Calu3 (cell line): ENCODE results near the gene CUEDC1. TPM values are rescaled to one million over a fixed set of nuclear protein-coding genes. Genes with fewer than 3 reads are reported as not detected.

ENCODE experiments used
- BruUV-seq: library from RNA; stranded (reverse); fragments of 400-500 nt; replicated peaks from 2 replicates; lab custom pipeline; 2021; lab: Mats Ljungman, UMichigan
- CTCF ChIA-PET: fragments of 300-600 bp; sonication (Branson Sonifier 250); formaldehyde crosslinking; loops from one replicate; lab custom pipeline; 2022; ENCODE audit warnings: antibody characterized with exemption; lab: Charles Lee
- DNase-seq: peaks from one replicate; pipeline ENCODE4 v3.0.0; 2022
- H3K27ac Mint-ChIP-seq: one replicate; pipeline ENCODE4 v1.8.0; 2022; ENCODE audit warnings: mixed read lengths; ENCODE audit not compliant: unreplicated experiment
- H3K27me3 Mint-ChIP-seq: one replicate; pipeline ENCODE4 v1.8.0; 2022; ENCODE audit warnings: mixed read lengths; ENCODE audit not compliant: unreplicated experiment
- H3K36me3 Mint-ChIP-seq: one replicate; pipeline ENCODE4 v1.8.0; 2022; ENCODE audit warnings: mild to moderate bottlenecking, moderate library complexity, mixed read lengths; ENCODE audit not compliant: insufficient read depth, unreplicated experiment
- H3K4me1 Mint-ChIP-seq: one replicate; pipeline ENCODE4 v1.8.0; 2022; ENCODE audit warnings: mild to moderate bottlenecking, low read depth, mixed read lengths; ENCODE audit not compliant: unreplicated experiment
- H3K4me3 Mint-ChIP-seq: one replicate; pipeline ENCODE4 v1.8.0; 2022; ENCODE audit warnings: mild to moderate bottlenecking, low read depth, moderate library complexity, mixed read lengths; ENCODE audit not compliant: unreplicated experiment
- H3K9me3 Mint-ChIP-seq: one replicate; pipeline ENCODE4 v1.8.0; 2022; ENCODE audit warnings: low read depth, mixed read lengths; ENCODE audit not compliant: unreplicated experiment
- CTCF ChIP-seq: fragments of 200-600 bp; IDR thresholded peaks from one replicate; pipeline ENCODE4 v1.8.0; 2022; ENCODE audit warnings: antibody characterized with exemption; ENCODE audit not compliant: unreplicated experiment
- intact Hi-C: fragments of 100-400 bp; cut with micrococcal nuclease; formaldehyde crosslinking; loops from one replicate; pipeline ENCODE4 v1.10.0; 2022; ENCODE audit not compliant: unreplicated experiment
- total RNA-seq: library from RNA; stranded (reverse); gene quantifications from 2 replicates; pipeline ENCODE4 v1.2.3, GENCODE V29; 2022

CUEDC1 gene
- total RNA-seq, 1 experiment from 2014 or later, result 30.9 TPM

GRCh38 chr17:57861790-57862693 is 93.2 kb downstream of the CUEDC1 start:
- no peak for TF ChIP-seq CTCF
- peak; percentile 41 for DNase-seq
- H3K4me1 Mint-ChIP-seq, result no peaks in the 10 kb centered on the region
- no TSS peak for BruUV-seq
- H3K36me3 Mint-ChIP-seq, result peaks cover 37% of the 10 kb centered on the region
- CTCF ChIA-PET, result interaction anchor here (1.2 to 3.1 kb wide), 3 partner anchors 41 to 138 kb away, joined by 4 to 17 read pairs (median 4); no protein-coding TSS in a partner anchor
- intact Hi-C loops, result no loop called here
- no peak overlapping the region for H3K27ac Mint-ChIP-seq
- no peaks in the 10 kb centered on the region for H3K9me3 Mint-ChIP-seq
- peak overlapping the region; percentile 73 for H3K4me3 Mint-ChIP-seq
- no peaks in the 10 kb centered on the region for H3K27me3 Mint-ChIP-seq

GRCh38 chr17:57861000-57861789 is 94.0 kb downstream of the CUEDC1 start:
- no peaks in the 10 kb centered on the region for H3K4me1 Mint-ChIP-seq
- peaks cover 34% of the 10 kb centered on the region for H3K36me3 Mint-ChIP-seq
- DNase-seq, result peak; percentile 53
- no TSS peak for BruUV-seq
- no peaks in the 10 kb centered on the region for H3K27me3 Mint-ChIP-seq
- peak overlapping the region; percentile 73 for H3K4me3 Mint-ChIP-seq
- H3K27ac Mint-ChIP-seq, result peak overlapping the region; percentile 71
- intact Hi-C loops, result no loop called here
- CTCF ChIA-PET, result interaction anchor here (0.9 to 3.1 kb wide), 7 partner anchors 14 to 251 kb away, joined by 3 to 17 read pairs (median 4); no protein-coding TSS in a partner anchor
- TF ChIP-seq CTCF, result no peak
- H3K9me3 Mint-ChIP-seq, result no peaks in the 10 kb centered on the region

GRCh38 chr17:57860414-57860999 is 94.7 kb downstream of the CUEDC1 start:
- Mint-ChIP-seq H3K9me3 (no peaks in the 10 kb centered on the region), H3K27me3 (no peaks in the 10 kb centered on the region), H3K27ac (peak overlapping the region; percentile 71), H3K4me3 (peak overlapping the region; percentile 73), H3K4me1 (no peaks in the 10 kb centered on the region), H3K36me3 (peaks cover 33% of the 10 kb centered on the region)
- no peak for DNase-seq
- TF ChIP-seq CTCF, result no peak
- CTCF ChIA-PET, result interaction anchor here (0.6 to 3.1 kb wide), 9 partner anchors 14 to 252 kb away, joined by 3 to 17 read pairs (median 4); partner anchors contain the start of gene VEZF1
- intact Hi-C loops, result no loop called here
- no TSS peak for BruUV-seq
